KOPT-K1 (cell line): ENCODE results near the gene MAGEA12.
"Not testable (repeated sequence)": the region's sequence is repeated elsewhere in the genome, so short reads cannot be mapped to it uniquely, and the experiment has no call there.

ENCODE experiments used
- H3K27ac ChIP-seq: fragments of 200-600 bp; sonication (generic); 2 replicates; pipeline ENCODE4 v1.5.1; 2016; ENCODE audit warnings: antibody characterized with exemption, mild to moderate bottlenecking, low read depth, low read length; ENCODE audit not compliant: poor library complexity, severe bottlenecking
- H3K36me3 ChIP-seq: fragments of 200-600 bp; sonication (generic); 2 replicates; pipeline ENCODE4 v1.5.1; 2017; ENCODE audit warnings: antibody characterized with exemption, mild to moderate bottlenecking, low read length, moderate library complexity; ENCODE audit not compliant: insufficient read depth
- H3K9me3 ChIP-seq: fragments of 200-600 bp; sonication (generic); 2 replicates; pipeline ENCODE4 v1.5.1; 2017; ENCODE audit warnings: antibody characterized with exemption, low read length, mild to moderate bottlenecking; ENCODE audit not compliant: insufficient read depth, poor library complexity, severe bottlenecking

MAGEA12 gene, protein sequence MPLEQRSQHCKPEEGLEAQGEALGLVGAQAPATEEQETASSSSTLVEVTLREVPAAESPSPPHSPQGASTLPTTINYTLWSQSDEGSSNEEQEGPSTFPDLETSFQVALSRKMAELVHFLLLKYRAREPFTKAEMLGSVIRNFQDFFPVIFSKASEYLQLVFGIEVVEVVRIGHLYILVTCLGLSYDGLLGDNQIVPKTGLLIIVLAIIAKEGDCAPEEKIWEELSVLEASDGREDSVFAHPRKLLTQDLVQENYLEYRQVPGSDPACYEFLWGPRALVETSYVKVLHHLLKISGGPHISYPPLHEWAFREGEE

GRCh38 chrX:152733261-152733975, at the start of gene MAGEA12, which contains the start of gene CSAG1:
MAGEA12 (plus strand) TSS chrX:152733757; CDS start chrX:152736162, 2,405 bp downstream.
CSAG1 (minus strand) TSS chrX:152733721; CDS start chrX:152732460, 1,261 bp downstream.
- no peak within 1 kb of the TSS for H3K27ac ChIP-seq
- no peaks in the 10 kb centered on the region for H3K9me3 ChIP-seq
- no peaks in the 10 kb centered on the region for H3K36me3 ChIP-seq

GRCh38 chrX:152697952-152698931, 35.3 kb upstream of the MAGEA12 start, which contains the start of gene MAGEA3:
MAGEA3 (plus strand) TSS chrX:152698794; CDS start chrX:152700833, 2,039 bp downstream.
- not testable (repeated sequence) for H3K36me3 ChIP-seq, H3K27ac ChIP-seq, H3K9me3 ChIP-seq

DNA sequence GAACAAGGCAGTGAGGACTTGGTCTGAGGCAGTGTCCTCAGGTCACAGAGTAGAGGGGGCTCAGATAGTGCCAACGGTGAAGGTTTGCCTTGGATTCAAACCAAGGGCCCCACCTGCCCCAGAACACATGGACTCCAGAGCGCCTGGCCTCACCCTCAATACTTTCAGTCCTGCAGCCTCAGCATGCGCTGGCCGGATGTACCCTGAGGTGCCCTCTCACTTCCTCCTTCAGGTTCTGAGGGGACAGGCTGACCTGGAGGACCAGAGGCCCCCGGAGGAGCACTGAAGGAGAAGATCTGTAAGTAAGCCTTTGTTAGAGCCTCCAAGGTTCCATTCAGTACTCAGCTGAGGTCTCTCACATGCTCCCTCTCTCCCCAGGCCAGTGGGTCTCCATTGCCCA, 33.2 kb upstream of the MAGEA12 start:
- H3K27ac ChIP-seq, H3K36me3 ChIP-seq: not testable (repeated sequence)

DNA sequence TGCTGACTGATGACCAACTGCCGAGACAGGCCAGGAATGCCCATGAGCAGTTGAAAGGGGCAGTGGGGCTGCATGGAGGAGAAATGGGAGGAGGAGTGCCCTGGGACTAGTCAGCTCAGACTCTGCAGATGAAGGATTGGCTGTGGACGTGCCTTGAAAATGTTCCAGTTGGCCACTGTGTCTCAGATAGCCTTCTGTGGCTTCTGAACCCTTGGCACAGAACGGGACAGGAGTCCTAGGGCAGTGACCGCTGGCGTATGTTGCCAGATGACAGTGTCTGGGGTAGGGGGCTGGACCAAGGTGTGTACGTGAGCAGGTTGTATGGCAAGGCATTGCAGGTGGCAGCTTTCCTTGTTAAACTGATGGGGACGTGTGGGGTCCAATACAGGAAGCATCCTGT, 27.1 kb upstream of the MAGEA12 start:
- H3K27ac ChIP-seq, H3K9me3 ChIP-seq, H3K36me3 ChIP-seq: not testable (repeated sequence)

More for the DNA sequence above, 33.2 kb upstream of the MAGEA12 start:
- H3K9me3 ChIP-seq = not testable (repeated sequence)

- not testable (repeated sequence) for H3K9me3 ChIP-seq, H3K36me3 ChIP-seq, H3K27ac ChIP-seq
Observed at GRCh38 chrX:152709173-152709572, 24.4 kb upstream of the MAGEA12 start, which contains the start of gene CSAG2. CSAG2 (minus strand) TSS chrX:152709273; CDS start chrX:152709112, 161 bp downstream.

- H3K27ac ChIP-seq, H3K36me3 ChIP-seq, H3K9me3 ChIP-seq: not testable (repeated sequence)
Observed at GRCh38 chrX:152713195-152713594, 20.4 kb upstream of the MAGEA12 start.

DNA sequence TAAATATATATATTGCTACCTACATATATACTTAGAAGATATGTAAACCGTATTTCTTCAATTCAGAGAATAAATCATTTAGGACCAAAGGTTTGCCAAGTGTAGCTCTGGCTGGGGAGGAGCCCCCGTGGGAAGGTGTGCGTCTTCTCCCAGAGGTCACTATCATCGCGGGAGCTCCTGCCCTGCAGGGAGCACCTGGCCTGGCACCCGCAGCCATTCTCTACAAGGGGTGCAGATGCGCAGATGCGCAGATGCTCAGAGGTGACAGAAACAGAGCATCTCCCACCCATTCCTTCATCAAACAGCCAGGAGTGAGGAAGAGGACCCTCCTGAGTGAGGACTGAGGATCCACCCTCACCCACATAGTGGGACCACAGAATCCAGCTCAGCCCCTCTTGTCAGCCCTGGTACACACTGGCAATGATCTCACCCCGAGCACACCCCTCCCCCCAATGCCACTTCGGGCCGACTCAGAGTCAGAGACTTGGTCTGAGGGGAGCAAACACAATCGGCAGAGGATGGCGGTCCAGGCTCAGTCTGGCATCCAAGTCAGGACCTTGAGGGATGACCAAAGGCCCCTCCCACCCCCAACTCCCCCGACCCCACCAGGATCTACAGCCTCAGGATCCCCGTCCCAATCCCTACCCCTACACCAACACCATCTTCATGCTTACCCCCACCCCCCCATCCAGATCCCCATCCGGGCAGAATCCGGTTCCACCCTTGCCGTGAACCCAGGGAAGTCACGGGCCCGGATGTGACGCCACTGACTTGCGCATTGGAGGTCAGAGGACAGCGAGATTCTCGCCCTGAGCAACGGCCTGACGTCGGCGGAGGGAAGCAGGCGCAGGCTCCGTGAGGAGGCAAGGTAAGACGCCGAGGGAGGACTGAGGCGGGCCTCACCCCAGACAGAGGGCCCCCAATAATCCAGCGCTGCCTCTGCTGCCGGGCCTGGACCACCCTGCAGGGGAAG, 19.5 kb upstream of the MAGEA12 start, which contains the start of gene MAGEA2B:
Gene MAGEA2B (plus strand): TSS at position 814 of the 973 bp plus-strand sequence. CDS start 2,479 bp downstream, outside the sequence.
- H3K27ac ChIP-seq, H3K9me3 ChIP-seq, H3K36me3 ChIP-seq: not testable (repeated sequence)

GRCh38 chrX:152725409-152725808, 8.1 kb upstream of the MAGEA12 start:
- Histone ChIP-seq H3K27ac (no peak overlapping the region), H3K36me3 (no peaks in the 10 kb centered on the region), H3K9me3 (no peaks in the 10 kb centered on the region)

GRCh38 chrX:152734143-152734858, 744 bp downstream of the MAGEA12 start:
- not testable (repeated sequence) for H3K9me3 ChIP-seq, H3K27ac ChIP-seq, H3K36me3 ChIP-seq

GRCh38 chrX:152735101-152735500, 1.5 kb downstream of the MAGEA12 start:
- no peak overlapping the region for H3K27ac ChIP-seq
- no peaks in the 10 kb centered on the region for H3K36me3 ChIP-seq
- H3K9me3 ChIP-seq = no peaks in the 10 kb centered on the region

- H3K27ac ChIP-seq = no peak overlapping the region
- no peaks in the 10 kb centered on the region for H3K9me3 ChIP-seq
- H3K36me3 ChIP-seq = no peaks in the 10 kb centered on the region
Observed at GRCh38 chrX:152735860-152736511, 2.4 kb downstream of the MAGEA12 start.

- not testable (repeated sequence) for H3K36me3 ChIP-seq, H3K9me3 ChIP-seq
Observed at GRCh38 chrX:152736528-152736927, 3.0 kb downstream of the MAGEA12 start.

GRCh38 chrX:152738560-152738959, 5.0 kb downstream of the MAGEA12 start:
- H3K36me3 ChIP-seq = no peaks in the 10 kb centered on the region
- H3K27ac ChIP-seq = no peak overlapping the region
- H3K9me3 ChIP-seq = no peaks in the 10 kb centered on the region

More at GRCh38 chrX:152736528-152736927, 3.0 kb downstream of the MAGEA12 start:
- not testable (repeated sequence) for H3K27ac ChIP-seq
